Gastroesophageal sphincter (tissue), 3 donors: ENCODE results near the gene PAFAH2.

Experiments used
- CTCF ChIP-seq, 4 experiments: fragments of 200-600 bp in 2 of 4; fragments of 450-650 bp in 2 of 4; sonication (generic) in 1 of 4; IDR thresholded peaks; one replicate each; pipeline ENCODE4 v1.5.1; 2017 to 2019; ENCODE audit warnings: antibody characterized with exemption in 4 of 4, mild to moderate bottlenecking in 2 of 4, moderate library complexity in 2 of 4
- EP300 ChIP-seq: sonication (generic); formaldehyde crosslinking; IDR thresholded peaks from one replicate; pipeline ENCODE4 v1.6.1; 2017; ENCODE audit warnings: antibody characterized with exemption, mild to moderate bottlenecking
- POLR2A ChIP-seq, 2 donors: fragments of 450-650 bp; IDR thresholded peaks; one replicate each; pipeline ENCODE4 v1.6.1; 2017; ENCODE audit warnings: antibody characterized with exemption in 2 of 2, mild to moderate bottlenecking in 2 of 2, moderate library complexity in 1 of 2

GRCh38 chr1:25979210-25979609 lies 18.7 kb downstream of the PAFAH2 start:
- TF ChIP-seq CTCF (IDR thresholded peaks at IDR 0.05) (no peak), EP300 (no peak), POLR2A (IDR thresholded peaks at IDR 0.05) (no peak)
